GM21528 (cell line): Measurements from ENCODE around the gene RPL27A.

Experiments used
- ATAC-seq: cut with Tn5 transposase; IDR thresholded peaks from one replicate; pipeline ENCODE4 v1.9.1; 2021; ENCODE audit warnings: mild to moderate bottlenecking, moderate library complexity; ENCODE audit not compliant: unreplicated experiment, low FRiP score

RPL27A gene

GRCh38 chr11:8672346-8672745 is 10.2 kb upstream of the RPL27A start:
- ATAC-seq, result no peak

DNA sequence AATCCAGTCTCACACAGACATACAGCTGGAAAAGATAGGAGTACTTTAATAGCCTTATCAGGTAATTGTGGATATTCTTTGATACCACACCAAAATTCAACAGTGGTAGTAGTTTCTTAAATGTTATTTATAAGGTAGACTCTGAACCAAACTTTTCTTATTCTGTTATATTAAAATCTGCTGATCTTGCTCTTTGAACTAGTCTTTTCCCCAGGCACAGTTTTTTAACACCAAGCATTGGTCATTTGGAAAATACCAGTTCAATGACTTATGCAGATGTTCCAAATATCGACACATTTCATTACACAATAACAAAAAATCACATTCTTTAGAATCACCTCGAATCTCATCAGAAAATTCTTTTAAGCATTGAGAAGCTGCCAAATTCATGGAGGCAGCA is 7.7 kb upstream of the RPL27A start:
- ATAC-seq, result no peak

DNA sequence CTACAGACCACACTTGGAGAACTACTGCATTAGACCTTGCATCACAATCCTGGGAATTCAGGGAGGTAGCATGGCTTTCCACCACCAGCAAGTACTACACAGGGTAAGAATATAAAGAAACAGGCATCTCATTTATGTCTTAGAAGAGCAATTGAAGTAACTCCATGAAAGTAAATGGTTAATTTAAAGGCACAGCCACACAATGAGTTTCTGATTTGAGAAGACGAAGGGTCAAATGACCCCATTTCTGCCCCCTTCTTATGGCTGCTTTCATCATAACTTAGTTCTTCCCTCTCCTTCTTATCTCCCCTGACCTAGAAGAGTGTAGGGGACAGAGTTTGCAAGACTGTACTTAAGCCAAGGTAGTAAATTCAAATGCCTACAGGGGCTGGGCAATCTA is 6.1 kb upstream of the RPL27A start:
- no peak for ATAC-seq

GRCh38 chr11:8679006-8679405 is 3.6 kb upstream of the RPL27A start:
- ATAC-seq, result no peak

- ATAC-seq, result peak; percentile 34
Measured at GRCh38 chr11:8681837-8682302, 722 bp upstream of the RPL27A start.

GRCh38 chr11:8683115-8683807 is 669 bp downstream of the RPL27A start:
- ATAC-seq, result no peak

- ATAC-seq, result no peak
Measured at GRCh38 chr11:8684600-8685290, 2.2 kb downstream of the RPL27A start.

- no peak for ATAC-seq
Measured at GRCh38 chr11:8685306-8685705, 2.7 kb downstream of the RPL27A start.

GRCh38 chr11:8685820-8686219 is 3.2 kb downstream of the RPL27A start:
- ATAC-seq, result no peak

- no peak for ATAC-seq
Measured at GRCh38 chr11:8686325-8686724, 3.7 kb downstream of the RPL27A start.

DNA sequence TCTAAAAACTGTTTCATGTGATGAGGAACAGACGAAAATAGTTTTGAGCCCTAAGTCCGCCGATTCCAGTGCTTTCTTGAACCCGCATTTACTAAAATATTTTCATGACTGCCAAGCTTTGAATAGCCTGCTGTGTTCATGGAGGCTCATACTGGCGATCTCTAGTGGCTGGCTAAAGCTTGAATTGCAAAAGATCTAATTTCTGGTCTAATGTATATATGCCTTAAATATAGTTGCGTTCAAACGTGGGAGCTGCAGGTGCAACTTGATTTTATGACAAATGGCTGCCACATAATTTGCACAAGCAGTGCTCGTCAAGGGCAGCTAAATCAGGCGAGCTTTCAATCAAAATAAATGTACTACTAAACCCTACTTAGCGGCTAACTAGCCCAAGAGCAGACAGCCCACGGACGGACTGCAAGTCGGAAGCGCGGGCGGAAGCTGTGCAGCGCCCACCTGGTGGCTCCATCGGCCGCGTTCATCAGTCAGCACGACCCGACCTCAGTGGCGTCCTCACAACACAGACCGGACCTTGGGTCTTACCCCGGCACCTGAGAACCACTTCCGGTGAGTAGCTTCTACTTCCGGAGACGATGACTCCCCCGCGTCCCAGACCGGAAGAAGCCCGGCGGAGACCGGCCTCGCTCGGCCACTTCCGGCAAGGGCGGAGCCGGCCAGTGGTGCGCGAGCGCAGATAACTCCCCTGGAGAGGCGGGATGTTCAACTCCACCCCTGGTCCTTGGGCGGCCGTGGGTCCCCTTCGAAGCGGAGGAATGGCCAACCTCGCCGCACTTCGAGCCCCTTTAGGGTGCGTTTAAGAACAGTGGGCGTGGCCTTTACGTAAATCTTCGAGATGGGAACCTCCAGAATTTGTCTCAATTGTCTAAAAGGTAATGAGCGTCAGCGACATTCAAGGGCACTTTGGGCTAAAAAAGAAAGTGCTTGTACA is 6.1 kb downstream of the RPL27A start:
- ATAC-seq, result peak; percentile 92

- no peak for ATAC-seq
Measured at GRCh38 chr11:8689726-8690255, 7.2 kb downstream of the RPL27A start.

DNA sequence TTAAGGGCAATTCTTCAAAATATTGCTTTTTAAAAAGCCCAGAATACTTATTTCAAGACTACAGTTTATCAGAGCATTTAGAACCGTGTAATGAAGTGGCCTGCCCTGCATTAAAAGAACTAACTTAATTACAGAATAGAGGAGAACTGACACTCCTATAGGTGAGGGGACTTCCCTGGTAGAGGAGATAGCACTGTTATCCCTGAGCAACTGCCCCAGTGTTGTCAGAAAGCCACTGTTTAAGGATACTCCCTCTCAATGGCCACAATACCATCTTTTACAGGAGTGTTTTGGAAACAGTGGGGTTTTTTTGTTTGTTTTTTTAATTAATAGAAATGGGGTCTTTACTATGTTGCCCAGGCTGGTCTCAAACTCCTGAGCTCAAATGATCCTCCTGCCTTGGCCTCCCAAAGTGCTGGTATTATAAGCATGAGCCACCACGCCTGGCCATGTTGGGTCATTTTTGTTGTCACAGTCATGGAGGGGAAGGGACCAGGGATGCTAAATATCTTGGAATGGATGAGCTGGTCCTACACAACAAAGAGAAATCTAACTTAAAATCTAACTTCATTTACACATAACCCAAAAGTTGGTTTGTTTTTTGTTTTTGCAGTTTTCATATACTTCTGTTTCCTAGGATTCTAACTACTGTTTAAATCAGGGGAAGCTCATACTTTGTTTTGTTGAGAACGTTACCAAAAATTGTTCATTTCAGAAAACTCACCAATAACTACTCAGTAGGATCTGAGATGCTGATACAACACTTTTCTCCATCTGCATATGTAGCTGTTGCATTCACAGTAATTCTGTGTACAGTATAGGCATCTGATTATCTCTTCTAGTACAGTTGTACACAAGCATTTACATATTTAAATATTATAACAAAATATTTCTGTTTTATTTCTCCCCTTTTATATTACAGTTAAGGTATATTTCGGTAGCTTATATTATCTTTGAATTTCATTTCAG is 8.1 kb downstream of the RPL27A start:
- ATAC-seq, result no peak

DNA sequence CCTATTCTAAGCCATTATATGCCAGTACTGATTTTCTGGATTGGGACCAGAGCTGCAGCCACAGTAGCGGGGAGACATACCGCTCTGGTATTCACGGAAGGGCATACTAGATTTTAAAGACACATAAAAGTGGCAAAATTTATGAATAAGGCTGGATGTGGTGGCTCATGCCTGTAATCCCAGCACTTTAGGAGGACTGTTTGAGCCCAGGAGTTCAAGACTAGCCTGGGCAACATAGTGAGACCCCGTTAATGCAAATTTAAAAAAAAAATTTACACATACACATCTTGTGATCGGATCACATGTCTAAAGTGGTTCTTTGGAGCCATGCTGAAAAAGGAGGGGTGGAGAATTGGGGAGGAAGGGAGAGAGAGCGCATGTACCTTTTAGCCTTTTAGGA is 9.0 kb downstream of the RPL27A start:
- ATAC-seq, result no peak

- ATAC-seq, result no peak
Measured at GRCh38 chr11:8692417-8692816, 9.8 kb downstream of the RPL27A start.

GRCh38 chr11:8693010-8693551 is 10.5 kb downstream of the RPL27A start:
- ATAC-seq, result no peak

DNA sequence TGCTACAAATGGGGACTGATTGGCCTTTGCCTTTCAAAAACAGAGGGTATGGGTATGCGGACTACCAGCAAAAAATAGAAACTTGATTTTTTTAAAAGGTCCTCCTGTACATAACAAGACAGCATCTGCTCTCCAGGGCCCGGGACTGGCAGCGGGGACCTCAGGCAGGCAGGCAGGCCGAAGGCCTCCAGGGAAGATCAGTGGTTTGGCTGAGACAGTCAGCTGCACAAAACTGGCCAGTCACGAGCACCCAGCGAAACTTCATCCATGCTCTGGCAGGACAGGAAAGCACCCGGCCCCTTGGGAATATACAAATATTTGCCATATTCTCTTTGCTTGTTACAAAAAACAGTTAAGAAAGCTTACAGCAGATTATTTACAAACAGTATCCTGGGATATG is 11.0 kb downstream of the RPL27A start:
- ATAC-seq, result no peak

DNA sequence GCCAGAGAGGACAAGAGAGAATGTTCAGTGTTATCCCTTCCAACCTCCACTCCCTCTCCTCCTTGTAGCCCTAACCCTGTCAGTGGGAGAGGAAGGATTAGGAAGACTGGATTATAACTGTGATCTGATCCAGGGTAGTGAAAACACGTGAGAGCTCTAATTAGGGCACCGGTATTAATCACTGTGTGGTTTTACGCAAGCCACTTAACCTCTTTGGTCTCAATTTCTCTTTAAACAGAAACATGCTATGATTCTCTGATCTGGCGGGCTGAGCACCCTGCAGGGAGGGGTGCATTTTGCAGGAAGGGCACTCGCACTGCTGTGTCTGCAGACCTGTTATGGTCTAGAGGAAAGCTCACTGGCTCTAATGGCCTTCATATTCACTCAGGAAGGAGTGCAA is 11.5 kb downstream of the RPL27A start:
- ATAC-seq, result no peak

- ATAC-seq, result no peak
Measured at GRCh38 chr11:8697054-8697453, 14.5 kb downstream of the RPL27A start.
